Measurements from ENCODE around the gene BRD9. TPM values are rescaled to one million over a fixed set of nuclear protein-coding genes. Genes with fewer than 3 reads are reported as not detected.

The BRD9 gene
- total and polyA plus RNA-seq, 2 of the 13 experiments (the other 11 are each of a cell fraction or from before 2014, with no cell fraction given), result 5.2 to 22.9 TPM

DNA sequence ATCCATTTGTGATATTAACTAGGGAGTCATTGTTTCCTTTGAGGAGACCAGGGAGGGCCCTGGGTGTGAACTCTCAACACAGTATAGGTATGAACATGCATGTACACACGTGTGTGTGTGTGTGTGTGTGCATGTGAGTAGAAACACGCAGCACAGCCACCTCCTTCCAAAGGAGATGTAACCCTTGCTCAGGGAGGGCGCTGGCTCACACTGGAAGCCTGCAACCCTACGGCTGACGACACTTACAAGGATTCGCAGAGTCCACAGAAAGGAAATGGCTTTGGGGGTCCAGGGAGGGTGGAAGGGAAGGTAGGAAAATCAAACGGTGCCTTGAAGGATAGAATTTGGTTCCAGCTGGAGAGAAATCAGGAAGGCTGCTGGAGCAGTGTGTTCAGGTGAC is 22.0 kb upstream of the BRD9 start (continued):
- TF ChIP-seq, protein P1, sequence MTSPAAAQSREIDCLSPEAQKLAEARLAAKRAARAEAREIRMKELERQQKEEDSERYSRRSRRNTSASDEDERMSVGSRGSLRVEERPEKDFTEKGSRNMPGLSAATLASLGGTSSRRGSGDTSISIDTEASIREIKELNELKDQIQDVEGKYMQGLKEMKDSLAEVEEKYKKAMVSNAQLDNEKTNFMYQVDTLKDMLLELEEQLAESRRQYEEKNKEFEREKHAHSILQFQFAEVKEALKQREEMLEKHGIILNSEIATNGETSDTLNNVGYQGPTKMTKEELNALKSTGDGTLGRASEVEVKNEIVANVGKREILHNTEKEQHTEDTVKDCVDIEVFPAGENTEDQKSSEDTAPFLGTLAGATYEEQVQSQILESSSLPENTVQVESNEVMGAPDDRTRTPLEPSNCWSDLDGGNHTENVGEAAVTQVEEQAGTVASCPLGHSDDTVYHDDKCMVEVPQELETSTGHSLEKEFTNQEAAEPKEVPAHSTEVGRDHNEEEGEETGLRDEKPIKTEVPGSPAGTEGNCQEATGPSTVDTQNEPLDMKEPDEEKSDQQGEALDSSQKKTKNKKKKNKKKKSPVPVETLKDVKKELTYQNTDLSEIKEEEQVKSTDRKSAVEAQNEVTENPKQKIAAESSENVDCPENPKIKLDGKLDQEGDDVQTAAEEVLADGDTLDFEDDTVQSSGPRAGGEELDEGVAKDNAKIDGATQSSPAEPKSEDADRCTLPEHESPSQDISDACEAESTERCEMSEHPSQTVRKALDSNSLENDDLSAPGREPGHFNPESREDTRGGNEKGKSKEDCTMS (CRISPR knock-in tag; conservative IDR thresholded peaks at IDR 0.05), result no peak
- TF ChIP-seq PTBP1 (IDR thresholded peaks at IDR 0.05; ENCODE audit: low read depth, low read length, poor library complexity, severe bottlenecking) (no peak), RFXAP (CRISPR knock-in tag; IDR thresholded peaks at IDR 0.05; ENCODE audit: borderline replicate concordance) (no peak), TEAD2 (CRISPR knock-in tag; IDR thresholded peaks at IDR 0.05) (no peak)

DNA sequence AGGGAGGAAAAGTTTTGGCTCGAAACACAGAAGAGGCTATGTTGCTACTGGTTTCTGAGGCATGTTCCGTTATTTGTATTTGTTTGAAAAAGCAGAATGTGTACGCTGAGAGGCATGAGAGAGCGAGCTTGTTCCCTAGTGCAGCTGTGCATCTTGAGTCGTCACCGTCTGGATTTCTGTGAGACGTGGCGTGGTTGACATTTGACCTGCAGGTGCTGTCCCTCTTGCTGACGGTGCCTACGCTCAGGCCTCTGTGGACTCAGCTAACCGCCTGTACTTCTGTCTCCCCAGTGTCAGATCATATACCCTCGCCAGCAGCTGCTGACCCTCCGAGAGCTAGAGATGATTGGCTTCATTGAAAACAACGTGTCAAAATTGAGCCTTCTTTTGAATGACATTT is 21.6 kb upstream of the BRD9 start:
- ChIA-PET CTCF (ENCODE audit: low intra/inter-chr PET ratio, low total read pairs) (no interaction called here), POLR2A (no interaction called here)
- DNase-seq (ENCODE audit: low spot score), result no peak
- H3K4me1 ChIP-seq (ENCODE audit: insufficient read depth, low read length), result peaks cover 9% of the 10 kb centered on the region
- no peaks in the 10 kb centered on the region for H3K79me2 ChIP-seq (ENCODE audit: insufficient read depth, low read length)
- H3K27ac ChIP-seq (ENCODE audit: extremely low read length, insufficient read depth, low read length), result no peak overlapping the region
- no peak overlapping the region for H3K4me2 ChIP-seq (ENCODE audit: low read depth, low read length)
- H3K36me3 ChIP-seq (replicated peaks in 1 of 2; ENCODE audit: control insufficient read depth in 1 of 2, insufficient read depth in 2 of 2, low read length in 2 of 2), result peaks cover 14 to 68% of the 10 kb centered on the region in 2 experiments
- no peak overlapping the region for H2AFZ ChIP-seq (ENCODE audit: low read length)
- H3K9me3 ChIP-seq (ENCODE audit: low read length), result no peaks in the 10 kb centered on the region
- H3K9ac ChIP-seq (ENCODE audit: insufficient read depth, low read depth, low read length), result no peak overlapping the region
- BruUV-seq (replicated peaks), result no TSS peak
- in situ Hi-C loops (cut with HindIII; ENCODE audit: extremely low pct_ligation_motif_present, low pct_unique_long_range_greater_than_20kb), result no loop called here
- intact Hi-C loops (cut with micrococcal nuclease; ENCODE audit: unreplicated experiment), result no loop called here
- 0 out of 2 replicates have a peak, but pooled peaks cover under 1% of the 10 kb centered on the region for H4K20me1 ChIP-seq (ENCODE audit: insufficient read depth, low read length)
- H3K4me3 ChIP-seq (replicated peaks in 1 of 3; ENCODE audit: insufficient read depth in 1 of 3, low read depth in 2 of 3, low read length in 3 of 3), result no peak overlapping the region
- TF ChIP-seq, protein P2, sequence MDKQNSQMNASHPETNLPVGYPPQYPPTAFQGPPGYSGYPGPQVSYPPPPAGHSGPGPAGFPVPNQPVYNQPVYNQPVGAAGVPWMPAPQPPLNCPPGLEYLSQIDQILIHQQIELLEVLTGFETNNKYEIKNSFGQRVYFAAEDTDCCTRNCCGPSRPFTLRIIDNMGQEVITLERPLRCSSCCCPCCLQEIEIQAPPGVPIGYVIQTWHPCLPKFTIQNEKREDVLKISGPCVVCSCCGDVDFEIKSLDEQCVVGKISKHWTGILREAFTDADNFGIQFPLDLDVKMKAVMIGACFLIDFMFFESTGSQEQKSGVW (CRISPR knock-in tag; IDR thresholded peaks at IDR 0.05; ENCODE audit: borderline replicate concordance), result no peak
- TF ChIP-seq KDM2A (CRISPR knock-in tag; IDR thresholded peaks at IDR 0.05; ENCODE audit: borderline replicate concordance, low read depth) (no peak), MED8 (CRISPR knock-in tag; IDR thresholded peaks at IDR 0.05; ENCODE audit: insufficient replicate concordance) (no peak), JUNB (CRISPR knock-in tag; IDR thresholded peaks at IDR 0.05; ENCODE audit: borderline replicate concordance) (no peak), SRY (CRISPR knock-in tag; IDR thresholded peaks at IDR 0.05) (no peak)
- ATAC-seq, result no peak
- H3K27me3 ChIP-seq (ENCODE audit: control insufficient read depth in 1 of 2, insufficient read depth in 2 of 2, low read length in 2 of 2), result no peaks in the 10 kb centered on the region
- no peak for FAIRE-seq
- 97% methylated on average over 14 of the region's 14 CpGs for WGBS (ENCODE audit: low lambda C conversion rate)

Data from HepG2 (cell line).